GM21576 (cell line): ENCODE data around the gene PPIA.

Experiments used
- ATAC-seq: cut with Tn5 transposase; IDR thresholded peaks from one replicate; pipeline ENCODE4 v1.9.1; 2021; ENCODE audit warnings: mild to moderate bottlenecking, moderate library complexity; ENCODE audit not compliant: unreplicated experiment

The PPIA gene

DNA sequence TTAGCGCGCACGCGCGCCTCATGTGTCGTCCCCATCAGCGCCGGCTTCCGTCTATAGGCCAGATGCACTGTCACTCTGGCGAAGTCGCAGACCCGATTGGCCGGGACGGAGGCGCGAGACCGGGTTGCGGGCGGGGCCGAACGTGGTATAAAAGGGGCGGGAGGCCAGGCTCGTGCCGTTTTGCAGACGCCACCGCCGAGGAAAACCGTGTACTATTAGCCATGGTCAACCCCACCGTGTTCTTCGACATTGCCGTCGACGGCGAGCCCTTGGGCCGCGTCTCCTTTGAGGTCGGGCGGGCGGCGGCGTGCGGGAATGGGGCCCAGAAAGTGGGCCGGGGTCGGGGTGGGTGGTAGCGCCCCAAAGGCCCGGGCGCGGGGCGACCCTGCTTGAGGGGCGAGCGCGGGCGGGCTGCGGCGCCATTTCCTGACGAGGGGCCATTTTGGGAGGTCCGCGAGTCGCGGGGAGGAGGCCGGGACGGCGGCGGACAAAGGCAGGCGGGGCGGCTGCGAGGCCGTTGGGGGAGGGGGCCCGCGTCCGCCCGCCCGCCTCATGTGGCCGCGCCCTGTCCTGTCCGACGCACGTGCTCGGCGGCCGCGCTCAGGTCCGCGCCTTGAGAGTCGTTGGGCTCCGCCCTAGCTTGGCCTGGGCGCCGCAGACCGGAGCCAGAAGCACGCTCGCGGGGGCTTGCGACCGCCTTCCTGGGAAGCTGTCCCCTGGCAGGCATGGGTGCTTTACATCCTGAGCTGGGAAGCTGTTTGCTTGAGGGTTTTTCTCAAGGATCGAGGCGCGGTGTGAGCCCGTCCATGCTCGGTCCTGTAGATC, at the start of gene PPIA:
Gene PPIA (plus strand): TSS at position 178 of the 825 bp plus-strand sequence. CDS start 44 bp downstream, at position 222.
- ATAC-seq = peak; percentile 85

DNA sequence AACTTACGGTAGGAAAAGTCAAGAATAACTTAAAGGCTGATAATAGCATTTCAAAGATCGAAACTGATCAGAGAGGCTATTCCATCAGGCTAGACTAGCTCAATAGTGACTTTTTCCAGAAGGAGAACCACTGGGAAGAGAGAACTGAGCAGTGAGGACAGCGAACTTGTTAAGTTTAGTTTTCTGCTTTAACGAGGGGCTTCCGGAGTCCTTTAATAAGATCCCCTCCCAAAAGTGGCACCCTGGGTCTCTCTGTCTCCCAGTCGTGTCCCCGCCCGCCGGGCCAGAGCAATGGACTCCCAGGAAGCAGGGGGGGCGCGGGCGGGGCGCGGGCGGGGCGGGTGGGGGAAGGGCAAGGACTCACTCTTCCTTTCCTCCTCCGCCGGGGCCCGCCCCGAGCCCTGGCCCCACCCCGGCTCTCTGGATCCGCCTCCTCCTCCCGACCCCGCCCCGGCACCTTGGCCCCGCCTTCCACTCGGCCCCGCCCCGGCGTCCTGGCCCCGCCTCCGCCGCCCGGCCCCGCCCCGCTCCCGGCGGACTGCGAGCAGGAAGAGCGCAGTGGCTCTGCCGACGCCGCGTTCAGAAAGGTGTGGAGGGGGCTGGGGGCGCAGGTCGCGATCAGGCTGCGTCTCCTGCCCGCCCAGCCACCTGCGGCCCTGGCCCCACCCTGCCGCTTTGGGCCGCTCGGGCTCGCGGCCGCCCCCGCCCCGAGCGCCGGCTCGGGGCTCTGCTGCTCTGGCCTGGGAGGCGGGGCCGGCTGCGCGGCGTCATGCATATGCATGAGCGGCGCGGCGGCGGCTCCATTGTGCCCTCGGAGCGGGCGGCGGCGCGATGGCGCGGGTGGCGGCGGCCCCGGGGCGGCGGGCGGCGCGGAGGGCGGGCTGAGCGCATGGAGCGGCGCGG, 48.2 kb upstream of the PPIA start, which contains the start of gene ZMIZ2:
Gene ZMIZ2 (plus strand): TSS at position 803 of the 903 bp plus-strand sequence. CDS start 7,403 bp downstream, outside the sequence.
- peak; percentile 57 for ATAC-seq

DNA sequence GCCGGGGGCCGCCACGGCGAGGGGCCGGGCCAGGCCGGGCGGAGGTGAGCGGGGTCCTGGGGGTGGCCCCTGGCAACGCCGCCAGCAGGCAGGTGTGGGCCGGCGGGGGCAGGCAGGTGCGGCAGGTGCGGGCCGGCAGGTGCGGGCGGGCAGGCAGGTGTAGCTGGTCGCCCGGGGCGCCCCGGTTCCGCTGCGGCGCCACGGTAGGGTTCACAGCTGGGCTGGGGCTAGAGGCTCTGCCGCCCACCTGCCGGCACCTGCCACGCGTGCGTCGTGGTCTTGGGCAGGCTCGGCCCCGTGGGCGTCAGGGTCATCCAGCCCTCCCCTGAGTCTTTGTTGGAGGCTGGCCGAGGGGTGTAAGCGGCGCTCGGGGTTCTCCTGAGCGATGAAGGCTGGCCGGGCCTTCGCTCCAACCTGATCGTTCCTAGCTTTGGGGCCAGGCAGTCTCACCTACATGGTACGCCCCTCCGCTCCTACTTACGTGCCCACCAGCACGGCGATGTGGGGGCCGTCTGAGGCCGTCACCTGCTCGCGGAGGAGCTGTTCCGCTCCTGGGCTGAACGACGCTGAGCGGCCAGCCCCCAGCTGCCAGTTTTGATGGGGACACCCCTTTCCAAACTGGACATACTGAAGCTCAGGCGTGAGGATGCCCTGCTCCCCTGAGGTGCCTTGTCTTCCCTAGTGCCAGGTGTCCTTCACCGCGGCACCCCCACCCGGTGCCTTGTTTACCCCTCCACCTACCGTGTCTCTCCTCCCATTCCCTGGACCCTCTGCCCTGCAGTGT, 47.3 kb upstream of the PPIA start:
- ATAC-seq = peak; percentile 9

DNA sequence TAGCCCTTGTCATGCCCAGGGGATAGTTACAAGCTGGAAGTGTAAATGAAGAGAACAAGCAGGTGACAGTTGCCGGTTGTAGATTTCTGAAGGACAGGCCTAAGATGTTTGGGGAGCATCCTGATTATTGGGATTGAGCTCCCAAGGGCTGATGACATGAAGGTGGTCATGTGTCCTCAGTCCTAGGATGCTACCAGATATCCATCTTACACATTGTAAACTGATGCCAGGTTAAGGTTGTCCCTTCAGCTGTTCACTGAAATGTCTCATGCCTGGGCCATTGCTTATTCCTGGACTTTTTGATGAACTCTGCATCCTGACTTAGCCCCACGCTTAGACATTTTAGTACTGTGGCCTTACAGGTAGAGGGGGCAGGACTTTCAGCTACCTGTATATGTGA, 46.5 kb upstream of the PPIA start:
- ATAC-seq = no peak

GRCh38 chr7:44750424-44750823, 46.1 kb upstream of the PPIA start:
- ATAC-seq = no peak

DNA sequence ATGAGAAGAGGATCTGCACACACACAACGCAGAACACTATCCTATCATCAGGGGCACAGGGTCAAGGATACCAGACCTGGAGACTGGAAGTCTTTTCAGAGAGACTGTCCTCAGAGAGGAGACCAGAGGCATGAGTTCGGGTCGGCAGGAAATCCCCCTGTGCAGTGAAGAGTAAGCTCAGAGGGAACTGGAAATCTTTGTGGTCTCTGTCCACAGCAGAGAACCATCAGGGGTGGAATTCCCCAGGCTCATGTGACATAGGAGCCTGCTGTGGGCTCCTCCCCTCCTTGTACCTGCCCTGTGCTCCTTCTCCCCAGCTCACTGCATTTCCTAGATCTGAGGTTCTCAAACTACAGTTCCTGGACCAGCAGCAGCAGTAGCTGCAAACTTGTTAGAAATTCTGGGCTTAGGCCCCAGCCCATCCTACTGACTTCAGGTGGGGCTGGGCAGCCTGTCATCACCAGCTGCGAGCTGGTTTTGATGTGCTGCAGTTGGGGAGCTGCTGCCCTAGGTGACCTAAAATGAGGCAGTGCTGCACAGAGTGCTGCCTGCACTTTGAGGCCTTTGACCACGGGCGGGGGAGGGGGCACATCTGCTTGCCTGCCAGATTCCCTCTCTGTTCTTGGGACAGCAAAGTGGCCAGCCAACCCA, 45.4 kb upstream of the PPIA start:
- ATAC-seq = peak; percentile 59

DNA sequence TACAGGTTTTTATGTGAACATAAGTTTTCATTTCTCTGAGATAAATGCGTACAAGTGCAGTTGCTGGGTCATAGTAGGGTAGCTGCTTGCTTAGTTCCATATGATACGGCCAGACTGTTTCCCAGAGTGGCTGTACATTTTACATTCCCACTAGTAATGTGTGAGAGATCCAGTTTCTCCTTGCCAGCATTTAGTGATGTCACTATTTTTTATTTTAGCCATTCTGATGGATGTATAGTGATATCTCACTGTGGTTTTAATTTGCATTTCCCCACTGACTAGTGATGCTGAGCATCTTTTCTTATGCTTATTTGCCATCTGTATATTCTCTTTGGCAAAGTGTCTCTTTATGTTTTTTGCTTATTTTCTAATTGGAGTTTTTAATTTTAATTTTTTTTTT, 43.7 kb upstream of the PPIA start:
- ATAC-seq = no peak

DNA sequence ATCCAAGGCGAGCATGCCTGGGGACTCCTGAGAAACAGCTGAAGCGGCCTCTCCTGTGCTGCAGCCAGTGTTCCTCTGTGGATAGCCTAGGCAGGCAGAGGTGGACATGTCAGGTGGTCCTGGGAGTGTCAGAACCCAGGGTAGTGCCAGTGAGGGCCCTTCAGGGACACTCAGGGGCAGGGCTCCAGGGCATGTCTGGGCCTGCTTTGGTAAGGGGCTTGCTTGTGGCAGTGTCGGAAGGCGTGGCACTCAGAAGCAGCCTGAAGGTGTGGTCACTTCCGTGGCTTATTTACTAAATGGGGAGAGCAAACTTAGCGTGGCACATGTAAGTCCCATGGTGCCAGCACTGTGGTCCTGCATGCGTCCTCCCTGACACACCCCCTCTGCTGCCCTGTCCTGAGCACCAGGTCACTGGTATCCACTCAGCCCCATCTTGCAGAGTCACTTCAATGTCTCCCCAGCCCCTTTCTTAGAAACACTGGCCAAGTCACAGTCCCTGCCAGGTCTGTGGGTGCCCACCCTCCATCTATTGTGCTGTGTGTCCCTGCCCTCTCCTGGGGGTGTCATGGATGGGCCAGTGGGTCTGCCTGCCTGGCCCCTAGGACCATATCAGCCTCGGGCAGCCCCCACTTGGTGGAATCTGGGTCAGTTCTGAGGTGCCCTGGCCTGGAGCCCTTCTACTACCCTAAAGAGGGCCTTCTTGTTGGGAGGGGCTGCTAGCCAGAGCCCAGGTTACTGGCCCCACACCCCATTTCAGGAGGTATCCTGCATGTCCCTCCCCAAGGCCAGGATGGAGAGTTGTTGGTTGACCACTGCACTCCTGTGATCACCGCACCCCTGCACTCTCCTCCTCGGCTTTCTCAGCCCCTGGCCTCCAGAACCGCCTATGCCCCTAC, 41.4 kb upstream of the PPIA start:
- ATAC-seq = no peak

- no peak for ATAC-seq
Measured at GRCh38 chr7:44755698-44756627, 40.5 kb upstream of the PPIA start.

DNA sequence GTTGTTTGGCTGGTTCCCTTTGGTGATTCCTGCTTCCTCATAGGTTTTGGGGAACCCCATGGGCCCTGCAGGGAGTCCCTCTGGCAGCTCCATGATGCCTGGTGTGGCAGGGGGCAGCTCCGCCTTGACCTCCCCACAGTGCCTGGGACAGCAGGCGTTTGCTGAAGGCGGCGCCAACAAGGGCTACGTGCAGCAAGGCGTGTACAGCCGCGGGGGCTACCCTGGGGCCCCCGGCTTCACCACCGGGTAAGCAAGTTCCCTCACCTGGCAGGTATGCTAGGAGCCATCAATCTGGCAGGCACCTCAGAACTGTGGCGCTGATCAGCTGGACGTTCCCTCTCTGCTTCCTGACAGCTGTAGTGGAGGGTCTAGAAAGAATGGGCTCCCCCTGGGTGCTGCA, 39.6 kb upstream of the PPIA start:
- ATAC-seq = no peak

DNA sequence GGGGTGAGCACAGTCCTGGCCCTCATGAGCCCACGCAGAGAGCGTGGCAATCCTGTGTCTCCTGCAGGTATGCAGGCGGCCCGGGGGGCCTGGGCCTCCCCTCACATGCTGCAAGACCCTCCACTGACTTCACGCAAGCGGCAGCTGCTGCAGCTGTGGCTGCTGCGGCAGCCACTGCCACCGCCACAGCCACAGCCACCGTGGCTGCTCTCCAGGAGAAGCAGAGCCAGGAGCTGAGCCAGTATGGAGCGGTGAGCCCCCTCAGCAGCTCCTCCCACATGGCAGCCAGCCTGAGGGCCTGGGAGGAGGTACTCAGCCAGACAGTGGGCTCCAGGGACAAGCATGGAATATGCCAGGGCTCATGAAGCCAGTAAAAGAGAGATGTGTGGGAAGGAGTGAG, 39.2 kb upstream of the PPIA start:
- ATAC-seq = no peak

DNA sequence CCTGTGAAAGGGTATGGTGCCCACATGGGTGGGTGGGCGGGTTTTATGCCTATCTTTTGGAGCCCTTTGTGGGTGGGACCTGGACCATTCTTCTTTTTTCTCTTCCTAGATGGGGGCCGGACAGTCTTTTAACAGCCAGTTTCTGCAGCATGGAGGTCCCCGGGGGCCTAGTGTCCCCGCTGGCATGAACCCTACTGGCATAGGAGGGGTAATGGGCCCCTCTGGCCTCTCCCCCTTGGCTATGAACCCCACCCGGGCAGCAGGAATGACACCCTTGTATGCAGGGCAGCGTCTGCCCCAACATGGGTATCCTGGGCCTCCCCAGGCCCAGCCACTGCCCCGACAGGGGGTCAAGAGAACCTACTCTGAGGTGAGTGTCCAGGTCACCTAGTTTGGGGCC, 38.7 kb upstream of the PPIA start:
- ATAC-seq = no peak

DNA sequence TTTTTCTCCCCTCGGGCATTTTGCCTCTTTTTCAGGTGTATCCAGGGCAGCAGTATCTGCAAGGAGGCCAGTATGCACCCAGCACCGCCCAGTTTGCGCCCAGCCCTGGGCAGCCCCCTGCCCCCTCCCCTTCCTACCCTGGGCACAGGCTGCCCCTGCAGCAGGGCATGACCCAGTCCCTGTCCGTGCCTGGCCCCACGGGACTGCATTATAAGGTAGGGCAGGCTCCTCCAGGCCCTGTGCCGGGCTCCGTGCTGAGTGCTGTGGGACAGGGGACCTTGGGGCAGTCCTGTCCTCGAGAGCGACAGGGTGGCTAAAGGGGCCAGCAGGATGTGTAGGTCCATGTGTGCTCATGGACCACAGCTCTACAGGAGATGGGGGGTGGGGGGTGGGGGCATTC, 37.2 kb upstream of the PPIA start:
- no peak for ATAC-seq

GRCh38 chr7:44760034-44760580, 36.4 kb upstream of the PPIA start:
- ATAC-seq = no peak

- ATAC-seq = no peak
Measured at GRCh38 chr7:44761207-44762161, 35.0 kb upstream of the PPIA start.

- ATAC-seq = no peak
Measured at GRCh38 chr7:44762300-44762699, 34.2 kb upstream of the PPIA start.
